Uterus (tissue), 2 donors: ENCODE data around the gene AUNIP.

Experiments
- CTCF ChIP-seq, 4 experiments: fragments of 200-600 bp in 2 of 4; fragments of 450-650 bp in 2 of 4; sonication (generic) in 2 of 4; IDR thresholded peaks; one replicate each; pipeline ENCODE4 v1.5.1; 2016 to 2019; ENCODE audit warnings: antibody characterized with exemption in 4 of 4, mild to moderate bottlenecking in 2 of 4, moderate library complexity in 1 of 4
- POLR2A ChIP-seq, 2 donors: fragments of 450-650 bp; IDR thresholded peaks; one replicate each; pipeline ENCODE4 v1.6.1; 2016; ENCODE audit warnings: antibody characterized with exemption in 2 of 2, mild to moderate bottlenecking in 1 of 2, moderate library complexity in 1 of 2

GRCh38 chr1:25861316-25862286 lies 2.3 kb upstream of the AUNIP start:
- TF ChIP-seq POLR2A (IDR thresholded peaks at IDR 0.05) (no peak), CTCF (IDR thresholded peaks at IDR 0.05) (no peak)
